Measurements from ENCODE around the gene ERF.

ERF gene

DNA sequence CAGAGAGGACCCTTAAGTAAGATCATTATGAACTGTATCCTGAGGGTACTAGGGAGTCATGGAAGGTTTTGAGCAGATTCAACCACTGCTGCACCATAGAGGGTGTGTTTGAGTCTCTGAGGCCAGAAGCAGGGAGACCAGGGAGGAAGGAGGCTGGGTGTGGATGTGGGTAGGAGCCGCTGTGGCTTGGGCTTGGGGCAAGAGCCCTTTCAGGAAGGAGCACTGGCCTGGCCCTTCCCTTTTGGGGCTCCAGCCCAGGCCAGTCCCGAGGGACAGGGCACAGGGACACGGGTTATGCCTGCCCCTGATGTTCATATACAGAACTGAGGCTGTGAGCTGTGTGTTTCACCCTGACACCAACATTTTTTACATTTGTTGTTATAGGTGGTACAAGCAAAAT lies 21.4 kb upstream of the ERF start:
- no peak for ATAC-seq
- TF ChIP-seq ZNF565 (CRISPR knock-in tag; conservative IDR thresholded peaks at IDR 0.05; ENCODE audit: low read depth), result no peak
- TF ChIP-seq, protein P1, sequence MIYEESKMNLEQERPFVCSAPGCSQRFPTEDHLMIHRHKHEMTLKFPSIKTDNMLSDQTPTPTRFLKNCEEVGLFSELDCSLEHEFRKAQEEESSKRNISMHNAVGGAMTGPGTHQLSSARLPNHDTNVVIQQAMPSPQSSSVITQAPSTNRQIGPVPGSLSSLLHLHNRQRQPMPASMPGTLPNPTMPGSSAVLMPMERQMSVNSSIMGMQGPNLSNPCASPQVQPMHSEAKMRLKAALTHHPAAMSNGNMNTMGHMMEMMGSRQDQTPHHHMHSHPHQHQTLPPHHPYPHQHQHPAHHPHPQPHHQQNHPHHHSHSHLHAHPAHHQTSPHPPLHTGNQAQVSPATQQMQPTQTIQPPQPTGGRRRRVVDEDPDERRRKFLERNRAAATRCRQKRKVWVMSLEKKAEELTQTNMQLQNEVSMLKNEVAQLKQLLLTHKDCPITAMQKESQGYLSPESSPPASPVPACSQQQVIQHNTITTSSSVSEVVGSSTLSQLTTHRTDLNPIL (CRISPR knock-in tag; IDR thresholded peaks at IDR 0.05; ENCODE audit: low read depth), result no peak
- TF ChIP-seq, protein P2, sequence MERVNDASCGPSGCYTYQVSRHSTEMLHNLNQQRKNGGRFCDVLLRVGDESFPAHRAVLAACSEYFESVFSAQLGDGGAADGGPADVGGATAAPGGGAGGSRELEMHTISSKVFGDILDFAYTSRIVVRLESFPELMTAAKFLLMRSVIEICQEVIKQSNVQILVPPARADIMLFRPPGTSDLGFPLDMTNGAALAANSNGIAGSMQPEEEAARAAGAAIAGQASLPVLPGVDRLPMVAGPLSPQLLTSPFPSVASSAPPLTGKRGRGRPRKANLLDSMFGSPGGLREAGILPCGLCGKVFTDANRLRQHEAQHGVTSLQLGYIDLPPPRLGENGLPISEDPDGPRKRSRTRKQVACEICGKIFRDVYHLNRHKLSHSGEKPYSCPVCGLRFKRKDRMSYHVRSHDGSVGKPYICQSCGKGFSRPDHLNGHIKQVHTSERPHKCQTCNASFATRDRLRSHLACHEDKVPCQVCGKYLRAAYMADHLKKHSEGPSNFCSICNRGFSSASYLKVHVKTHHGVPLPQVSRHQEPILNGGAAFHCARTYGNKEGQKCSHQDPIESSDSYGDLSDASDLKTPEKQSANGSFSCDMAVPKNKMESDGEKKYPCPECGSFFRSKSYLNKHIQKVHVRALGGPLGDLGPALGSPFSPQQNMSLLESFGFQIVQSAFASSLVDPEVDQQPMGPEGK (CRISPR knock-in tag; IDR thresholded peaks at IDR 0.05; ENCODE audit: borderline replicate concordance), result no peak
- TF ChIP-seq, protein P3, sequence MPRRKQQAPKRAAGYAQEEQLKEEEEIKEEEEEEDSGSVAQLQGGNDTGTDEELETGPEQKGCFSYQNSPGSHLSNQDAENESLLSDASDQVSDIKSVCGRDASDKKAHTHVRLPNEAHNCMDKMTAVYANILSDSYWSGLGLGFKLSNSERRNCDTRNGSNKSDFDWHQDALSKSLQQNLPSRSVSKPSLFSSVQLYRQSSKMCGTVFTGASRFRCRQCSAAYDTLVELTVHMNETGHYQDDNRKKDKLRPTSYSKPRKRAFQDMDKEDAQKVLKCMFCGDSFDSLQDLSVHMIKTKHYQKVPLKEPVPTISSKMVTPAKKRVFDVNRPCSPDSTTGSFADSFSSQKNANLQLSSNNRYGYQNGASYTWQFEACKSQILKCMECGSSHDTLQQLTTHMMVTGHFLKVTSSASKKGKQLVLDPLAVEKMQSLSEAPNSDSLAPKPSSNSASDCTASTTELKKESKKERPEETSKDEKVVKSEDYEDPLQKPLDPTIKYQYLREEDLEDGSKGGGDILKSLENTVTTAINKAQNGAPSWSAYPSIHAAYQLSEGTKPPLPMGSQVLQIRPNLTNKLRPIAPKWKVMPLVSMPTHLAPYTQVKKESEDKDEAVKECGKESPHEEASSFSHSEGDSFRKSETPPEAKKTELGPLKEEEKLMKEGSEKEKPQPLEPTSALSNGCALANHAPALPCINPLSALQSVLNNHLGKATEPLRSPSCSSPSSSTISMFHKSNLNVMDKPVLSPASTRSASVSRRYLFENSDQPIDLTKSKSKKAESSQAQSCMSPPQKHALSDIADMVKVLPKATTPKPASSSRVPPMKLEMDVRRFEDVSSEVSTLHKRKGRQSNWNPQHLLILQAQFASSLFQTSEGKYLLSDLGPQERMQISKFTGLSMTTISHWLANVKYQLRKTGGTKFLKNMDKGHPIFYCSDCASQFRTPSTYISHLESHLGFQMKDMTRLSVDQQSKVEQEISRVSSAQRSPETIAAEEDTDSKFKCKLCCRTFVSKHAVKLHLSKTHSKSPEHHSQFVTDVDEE (CRISPR knock-in tag; IDR thresholded peaks at IDR 0.05), result no peak
- TF ChIP-seq CSDC2 (CRISPR knock-in tag; IDR thresholded peaks at IDR 0.05), result no peak
- TF ChIP-seq TCF4 (CRISPR knock-in tag; IDR thresholded peaks at IDR 0.05; ENCODE audit: borderline replicate concordance), result no peak
- no peak for TF ChIP-seq BACH2 (CRISPR knock-in tag; IDR thresholded peaks at IDR 0.05; ENCODE audit: borderline replicate concordance)
- no peak for TF ChIP-seq ZFP30 (CRISPR knock-in tag; IDR thresholded peaks at IDR 0.05)
- no peak for TF ChIP-seq ZNF70 (CRISPR knock-in tag; IDR thresholded peaks at IDR 0.05)
- TF ChIP-seq ARNTL (CRISPR knock-in tag; IDR thresholded peaks at IDR 0.05; ENCODE audit: borderline replicate concordance, low read depth), result no peak
- no peak for TF ChIP-seq OSR1 (CRISPR knock-in tag; IDR thresholded peaks at IDR 0.05)
- TF ChIP-seq ZNF8 (CRISPR knock-in tag; IDR thresholded peaks at IDR 0.05), result no peak
- TF ChIP-seq PPARA (CRISPR knock-in tag; IDR thresholded peaks at IDR 0.05; ENCODE audit: borderline replicate concordance), result no peak
- TF ChIP-seq, protein P4, sequence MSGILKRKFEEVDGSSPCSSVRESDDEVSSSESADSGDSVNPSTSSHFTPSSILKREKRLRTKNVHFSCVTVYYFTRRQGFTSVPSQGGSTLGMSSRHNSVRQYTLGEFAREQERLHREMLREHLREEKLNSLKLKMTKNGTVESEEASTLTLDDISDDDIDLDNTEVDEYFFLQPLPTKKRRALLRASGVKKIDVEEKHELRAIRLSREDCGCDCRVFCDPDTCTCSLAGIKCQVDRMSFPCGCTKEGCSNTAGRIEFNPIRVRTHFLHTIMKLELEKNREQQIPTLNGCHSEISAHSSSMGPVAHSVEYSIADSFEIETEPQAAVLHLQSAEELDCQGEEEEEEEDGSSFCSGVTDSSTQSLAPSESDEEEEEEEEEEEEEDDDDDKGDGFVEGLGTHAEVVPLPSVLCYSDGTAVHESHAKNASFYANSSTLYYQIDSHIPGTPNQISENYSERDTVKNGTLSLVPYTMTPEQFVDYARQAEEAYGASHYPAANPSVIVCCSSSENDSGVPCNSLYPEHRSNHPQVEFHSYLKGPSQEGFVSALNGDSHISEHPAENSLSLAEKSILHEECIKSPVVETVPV (CRISPR knock-in tag; IDR thresholded peaks at IDR 0.05), result no peak
- TF ChIP-seq RARB (CRISPR knock-in tag; IDR thresholded peaks at IDR 0.05), result no peak
- TF ChIP-seq GLIS3 (CRISPR knock-in tag; IDR thresholded peaks at IDR 0.05), result no peak
- TF ChIP-seq, protein P5, sequence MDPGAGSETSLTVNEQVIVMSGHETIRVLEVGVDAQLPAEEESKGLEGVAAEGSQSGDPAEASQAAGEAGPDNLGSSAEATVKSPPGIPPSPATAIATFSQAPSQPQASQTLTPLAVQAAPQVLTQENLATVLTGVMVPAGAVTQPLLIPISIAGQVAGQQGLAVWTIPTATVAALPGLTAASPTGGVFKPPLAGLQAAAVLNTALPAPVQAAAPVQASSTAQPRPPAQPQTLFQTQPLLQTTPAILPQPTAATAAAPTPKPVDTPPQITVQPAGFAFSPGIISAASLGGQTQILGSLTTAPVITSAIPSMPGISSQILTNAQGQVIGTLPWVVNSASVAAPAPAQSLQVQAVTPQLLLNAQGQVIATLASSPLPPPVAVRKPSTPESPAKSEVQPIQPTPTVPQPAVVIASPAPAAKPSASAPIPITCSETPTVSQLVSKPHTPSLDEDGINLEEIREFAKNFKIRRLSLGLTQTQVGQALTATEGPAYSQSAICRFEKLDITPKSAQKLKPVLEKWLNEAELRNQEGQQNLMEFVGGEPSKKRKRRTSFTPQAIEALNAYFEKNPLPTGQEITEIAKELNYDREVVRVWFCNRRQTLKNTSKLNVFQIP (CRISPR knock-in tag; IDR thresholded peaks at IDR 0.05; ENCODE audit: borderline replicate concordance, low read depth), result no peak
- no peak for TF ChIP-seq TOX (CRISPR knock-in tag; IDR thresholded peaks at IDR 0.05; ENCODE audit: borderline replicate concordance)
- TF ChIP-seq ZC3H10 (CRISPR knock-in tag; IDR thresholded peaks at IDR 0.05), result no peak

DNA sequence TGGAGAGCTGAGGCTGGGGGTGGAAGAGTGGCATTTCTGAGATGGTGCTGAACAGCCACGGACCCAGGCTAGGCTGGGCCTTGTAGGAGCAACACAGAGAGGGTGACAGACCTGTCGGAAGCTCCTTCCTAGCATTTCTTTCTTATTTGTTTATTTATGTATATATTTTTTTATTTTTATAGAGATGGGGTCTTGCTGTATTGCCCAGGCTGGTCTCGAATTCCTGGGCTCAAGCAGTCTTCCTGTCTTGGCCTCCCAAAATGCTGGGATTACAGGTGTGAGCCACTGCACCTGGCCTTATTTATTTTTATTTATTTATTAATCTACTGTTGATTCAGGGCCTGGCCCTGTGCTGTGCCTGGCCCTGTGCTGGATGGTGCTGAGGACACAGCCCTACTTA lies 20.6 kb upstream of the ERF start:
- no peak for ATAC-seq
- TF ChIP-seq ESRRG (CRISPR knock-in tag; IDR thresholded peaks at IDR 0.05), result no peak
- no peak for TF ChIP-seq GLIS3 (CRISPR knock-in tag; IDR thresholded peaks at IDR 0.05)
- TF ChIP-seq, protein P4 (CRISPR knock-in tag; IDR thresholded peaks at IDR 0.05), result no peak
- TF ChIP-seq ZFP30 (CRISPR knock-in tag; IDR thresholded peaks at IDR 0.05), result no peak
- TF ChIP-seq, protein P2 (CRISPR knock-in tag; IDR thresholded peaks at IDR 0.05; ENCODE audit: borderline replicate concordance), result no peak
- no peak for TF ChIP-seq ARNTL (CRISPR knock-in tag; IDR thresholded peaks at IDR 0.05; ENCODE audit: borderline replicate concordance, low read depth)
- TF ChIP-seq TCF4 (CRISPR knock-in tag; IDR thresholded peaks at IDR 0.05; ENCODE audit: borderline replicate concordance), result no peak
- TF ChIP-seq CSDC2 (CRISPR knock-in tag; IDR thresholded peaks at IDR 0.05), result no peak

Measured in SK-N-SH treated with all-trans-retinoic acid at 6 μM for 48 hours (cell line).